HG02973 (cell line): Measurements from ENCODE around the gene AAR2.

ENCODE experiments used
- ATAC-seq: cut with Tn5 transposase; IDR thresholded peaks from one replicate; pipeline ENCODE4 v1.9.1; 2021; ENCODE audit warnings: moderate library complexity; ENCODE audit not compliant: unreplicated experiment

The AAR2 gene

DNA sequence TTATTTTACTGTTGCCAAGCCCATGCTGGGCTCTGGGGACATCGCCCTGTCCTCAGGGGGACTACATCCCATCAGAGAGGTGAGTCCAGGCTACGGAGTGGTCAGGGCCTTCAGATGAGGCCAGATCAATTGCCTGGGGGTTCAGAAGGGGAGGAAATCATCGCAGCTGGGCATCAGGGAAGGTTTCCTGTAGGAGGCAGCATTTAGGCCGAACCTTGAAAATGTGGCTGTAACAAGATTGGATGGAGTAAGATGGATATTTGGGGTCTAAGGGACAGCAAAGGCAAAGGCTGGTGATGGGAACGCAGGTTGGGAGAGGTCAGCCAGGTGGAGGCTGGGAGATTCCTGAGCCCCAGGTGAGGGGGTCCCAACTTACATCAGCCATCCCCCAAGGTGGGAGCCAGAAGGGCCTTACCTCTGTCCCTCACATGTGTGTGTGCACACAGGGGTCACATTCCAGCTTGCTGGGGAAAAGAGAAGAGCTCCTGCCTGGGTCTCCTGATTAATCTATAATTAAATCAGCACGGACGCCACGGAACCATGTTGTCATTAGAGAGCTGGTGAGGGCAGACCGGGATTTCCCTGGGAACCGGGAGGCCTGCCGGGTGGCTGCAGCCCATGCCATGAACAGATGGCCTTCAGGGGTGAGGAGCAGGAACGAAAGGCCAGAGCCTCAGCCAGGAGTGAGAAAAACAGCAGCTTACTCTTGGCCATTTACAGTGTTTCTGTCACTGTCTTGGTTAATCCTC lies 39.3 kb downstream of the AAR2 start:
- ATAC-seq, result no peak

GRCh38 chr20:36277546-36277945 lies 41.3 kb downstream of the AAR2 start:
- ATAC-seq, result no peak

- ATAC-seq, result no peak
Observed at GRCh38 chr20:36279362-36279761, 43.1 kb downstream of the AAR2 start.

DNA sequence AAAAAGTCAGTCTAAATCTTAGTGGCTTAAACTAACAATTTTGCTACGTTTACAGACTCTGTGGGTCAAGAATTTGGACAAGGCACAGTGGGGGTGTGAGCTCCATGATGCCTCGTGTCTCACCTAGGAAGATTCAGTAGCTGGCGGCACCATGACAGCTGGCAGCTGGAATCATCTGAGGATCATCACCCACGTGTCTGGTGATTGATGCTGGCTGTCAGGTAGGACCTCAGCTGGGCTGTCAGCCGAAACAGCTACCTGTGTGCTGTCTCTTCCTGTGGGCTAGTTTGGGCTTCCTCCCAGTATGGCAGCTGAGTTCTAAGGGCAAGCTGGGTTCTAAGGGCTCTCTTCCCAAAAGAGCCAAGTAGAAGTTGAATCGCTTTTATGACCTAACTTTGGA lies 43.5 kb downstream of the AAR2 start:
- ATAC-seq, result no peak

DNA sequence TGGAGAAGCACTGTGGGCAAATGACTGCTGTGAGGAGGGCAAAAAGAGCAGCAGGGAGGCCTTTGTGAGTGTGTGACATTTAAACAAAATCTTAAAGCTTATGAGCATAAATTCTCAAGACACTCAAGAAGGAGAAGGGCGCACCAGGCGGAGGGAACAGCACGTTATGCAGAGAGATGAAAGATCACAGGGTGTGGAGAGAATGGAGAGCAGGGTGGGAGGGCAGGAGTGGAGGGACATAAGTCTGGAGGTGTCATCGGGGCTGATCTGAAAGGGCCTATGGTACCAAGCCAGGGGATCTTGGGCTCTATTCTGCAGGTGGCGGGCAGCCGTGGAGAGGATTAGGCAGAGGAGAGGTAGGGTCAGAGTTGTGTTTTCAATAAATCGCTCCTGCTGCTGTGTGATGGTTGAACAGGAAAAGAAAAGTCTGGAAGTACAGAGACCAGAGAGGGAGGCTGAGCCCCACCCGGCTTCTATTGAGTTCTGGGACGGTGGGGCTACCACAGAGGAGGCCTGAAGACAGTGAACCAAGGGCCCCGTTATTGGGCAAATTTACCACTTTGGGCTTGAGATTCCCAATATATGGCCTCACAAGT lies 45.6 kb downstream of the AAR2 start:
- no peak for ATAC-seq

GRCh38 chr20:36284751-36285150 lies 48.5 kb downstream of the AAR2 start:
- no peak for ATAC-seq

- ATAC-seq, result no peak
Observed at GRCh38 chr20:36285746-36286447, 49.6 kb downstream of the AAR2 start.

DNA sequence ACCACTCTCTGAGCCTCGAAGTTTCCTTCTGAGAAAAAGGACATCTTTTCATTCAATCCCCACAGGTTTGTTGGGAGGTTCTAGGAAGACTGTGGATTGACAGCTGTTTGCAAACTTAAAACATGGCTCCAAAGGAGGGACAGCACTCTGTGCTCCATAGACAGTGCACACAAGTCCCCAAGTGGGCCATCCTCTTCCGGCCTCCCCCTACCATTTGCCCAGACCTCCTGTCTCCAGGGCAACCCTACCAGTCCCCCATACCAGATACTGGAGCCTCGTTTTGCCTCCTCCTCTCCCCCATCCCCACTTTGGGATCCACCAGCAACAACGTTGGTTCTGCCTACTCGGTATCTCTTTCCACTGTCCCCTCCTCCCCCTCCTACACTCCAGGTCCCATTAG lies 61.4 kb downstream of the AAR2 start:
- no peak for ATAC-seq

GRCh38 chr20:36298061-36298460 lies 61.8 kb downstream of the AAR2 start:
- ATAC-seq, result no peak

DNA sequence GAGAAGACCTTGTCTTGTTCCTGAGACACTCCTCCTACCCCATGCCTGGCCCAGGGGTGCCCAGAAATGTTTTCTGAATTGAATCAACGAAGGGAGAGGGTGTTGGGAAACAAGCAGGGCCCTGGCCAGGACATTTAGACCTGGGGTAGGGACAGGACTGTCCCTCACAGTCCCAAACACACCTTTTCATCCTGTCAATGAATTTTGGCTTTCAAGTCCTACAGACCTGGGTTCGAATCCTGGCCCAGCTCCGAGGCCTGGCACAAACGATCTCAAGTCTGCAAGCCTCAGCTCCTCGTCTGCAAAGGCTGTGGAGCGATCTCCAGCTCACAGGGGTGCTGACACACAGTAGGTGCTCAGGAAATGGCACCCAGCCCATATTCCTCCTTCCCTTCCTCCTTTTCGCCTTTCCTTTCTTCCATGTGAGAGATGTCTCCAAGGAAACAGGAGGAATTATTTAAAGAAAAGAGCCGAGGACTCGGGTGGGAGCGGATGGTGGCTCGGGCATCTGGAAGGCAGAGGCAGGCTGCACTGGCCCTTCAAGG lies 62.6 kb downstream of the AAR2 start:
- ATAC-seq, result no peak

DNA sequence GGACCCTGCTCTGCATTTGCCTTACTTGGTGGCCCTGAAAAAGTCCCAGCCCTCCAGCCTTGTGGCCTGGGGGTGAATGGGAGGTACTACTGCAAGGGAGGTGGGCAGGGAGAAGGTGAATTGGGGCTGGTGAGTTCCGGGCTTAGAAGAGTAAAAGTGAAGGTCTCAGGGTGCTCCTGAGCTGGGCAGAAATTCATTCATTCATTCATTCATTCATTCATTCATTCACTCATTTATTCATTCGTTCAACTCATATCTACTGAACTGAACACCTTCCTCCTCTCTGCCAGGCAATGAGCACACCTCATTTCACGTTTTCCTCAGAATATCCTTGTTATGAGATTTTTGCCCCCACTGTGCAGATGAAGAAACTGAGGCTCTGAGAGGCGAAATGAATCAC lies 63.2 kb downstream of the AAR2 start:
- ATAC-seq, result no peak

GRCh38 chr20:36301359-36302119 lies 65.3 kb downstream of the AAR2 start:
- ATAC-seq, result no peak

DNA sequence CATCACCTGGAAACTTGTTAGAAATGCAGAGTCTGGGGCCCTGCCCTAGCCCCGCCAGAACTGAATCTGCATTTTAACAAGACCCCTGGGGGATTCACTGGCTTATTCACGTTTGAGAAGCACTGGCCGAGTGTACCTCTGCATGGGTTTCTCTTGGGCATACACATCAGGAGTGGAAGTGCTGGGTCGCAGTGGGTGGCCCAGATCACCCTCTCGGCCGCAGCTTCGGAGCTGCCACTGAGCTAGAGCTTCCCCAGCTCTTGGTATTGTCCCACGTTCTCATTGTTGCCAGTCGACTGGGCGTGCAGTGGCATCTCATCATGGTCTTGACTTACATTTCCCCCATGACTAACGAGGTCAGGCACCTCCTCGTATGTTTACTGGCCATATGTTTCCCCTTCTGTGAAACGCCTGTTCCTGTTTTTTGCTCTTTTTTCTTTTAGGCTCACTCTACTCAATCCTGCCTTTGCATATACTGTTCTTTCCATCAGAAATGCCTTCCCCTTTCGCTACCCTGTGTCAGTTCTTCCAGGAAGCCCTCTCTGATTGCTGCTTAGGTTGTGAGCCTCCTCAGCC lies 66.8 kb downstream of the AAR2 start:
- no peak for ATAC-seq

DNA sequence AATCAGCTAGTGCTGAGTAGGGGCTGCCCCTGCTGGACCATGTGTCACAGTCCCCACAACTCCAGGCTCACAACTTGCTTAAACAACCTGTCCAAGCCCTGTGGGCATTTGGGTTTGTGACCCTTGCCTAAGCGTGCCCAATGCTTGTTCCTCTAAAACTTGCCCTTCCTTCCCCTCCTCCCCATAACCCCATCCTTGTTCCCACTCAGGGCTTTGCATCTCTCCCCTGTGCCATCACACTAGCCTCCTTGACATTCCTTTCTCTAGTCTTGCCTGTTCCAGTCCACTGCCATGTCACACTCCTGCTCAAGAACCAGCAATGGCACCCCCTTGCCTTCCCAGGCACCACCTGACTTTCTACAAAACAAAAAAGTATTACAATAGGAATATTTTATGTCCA lies 67.6 kb downstream of the AAR2 start:
- ATAC-seq, result no peak

- ATAC-seq, result no peak
Observed at GRCh38 chr20:36304786-36305495, 68.7 kb downstream of the AAR2 start.

DNA sequence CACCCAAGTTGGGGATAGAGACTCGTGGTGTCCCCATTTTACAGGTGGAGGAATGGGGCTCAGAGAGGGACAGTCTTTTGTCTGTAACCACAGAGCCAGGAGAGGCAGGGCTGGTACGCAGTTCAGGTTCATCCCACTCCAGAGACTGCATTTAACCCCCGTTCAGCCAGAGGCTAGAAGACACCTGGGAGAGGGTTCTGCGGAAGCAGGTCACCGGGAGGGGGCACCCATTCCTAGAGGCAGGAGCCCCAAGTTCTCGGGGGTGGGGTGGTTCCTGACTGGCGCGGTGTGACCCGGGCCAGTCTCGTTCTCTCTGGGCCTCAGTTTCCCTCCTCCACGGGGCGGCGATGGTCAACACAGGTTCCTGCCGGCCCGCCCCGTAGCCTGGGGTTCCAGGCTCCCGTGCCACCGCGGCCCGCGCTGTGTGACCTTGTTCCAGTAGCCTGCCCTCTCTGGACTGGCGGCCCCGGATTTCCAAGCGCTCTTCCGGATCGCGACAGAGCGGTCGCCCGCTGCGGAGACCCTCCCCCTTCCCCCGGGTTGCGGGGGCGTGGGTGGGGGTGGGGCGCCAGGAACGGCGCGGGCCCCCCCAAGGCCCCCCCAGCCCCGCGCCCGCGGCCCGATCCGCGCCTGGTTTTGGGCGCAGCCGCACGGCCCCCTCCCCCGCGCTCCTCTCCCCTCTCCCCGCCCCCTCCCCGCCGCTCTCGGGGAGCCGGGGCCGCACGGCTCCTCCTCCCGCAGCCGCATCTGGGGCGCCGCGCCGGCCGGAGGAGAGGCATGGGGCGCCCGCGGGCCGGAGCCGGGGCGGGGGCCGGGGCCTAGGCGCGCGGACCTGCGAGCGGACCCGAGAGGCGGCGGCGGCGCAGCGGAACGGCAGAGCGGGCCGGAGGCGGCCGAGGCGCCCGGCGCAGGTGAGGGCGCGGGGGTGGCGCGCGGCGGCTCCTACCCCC lies 69.6 kb downstream of the AAR2 start, which contains the start of gene DLGAP4:
TSS of gene DLGAP4 (plus strand) at position 738 of the 950 bp plus-strand sequence. CDS start 125,379 bp downstream, outside the sequence.
- ATAC-seq, result no peak
